ENCODE data around the gene DHX38. TPM values are rescaled to one million over a fixed set of nuclear protein-coding genes. Genes with fewer than 3 reads are reported as not detected.

DHX38 gene
- total RNA-seq, 1 donor from 2014 or later, result 99.4 TPM

DNA sequence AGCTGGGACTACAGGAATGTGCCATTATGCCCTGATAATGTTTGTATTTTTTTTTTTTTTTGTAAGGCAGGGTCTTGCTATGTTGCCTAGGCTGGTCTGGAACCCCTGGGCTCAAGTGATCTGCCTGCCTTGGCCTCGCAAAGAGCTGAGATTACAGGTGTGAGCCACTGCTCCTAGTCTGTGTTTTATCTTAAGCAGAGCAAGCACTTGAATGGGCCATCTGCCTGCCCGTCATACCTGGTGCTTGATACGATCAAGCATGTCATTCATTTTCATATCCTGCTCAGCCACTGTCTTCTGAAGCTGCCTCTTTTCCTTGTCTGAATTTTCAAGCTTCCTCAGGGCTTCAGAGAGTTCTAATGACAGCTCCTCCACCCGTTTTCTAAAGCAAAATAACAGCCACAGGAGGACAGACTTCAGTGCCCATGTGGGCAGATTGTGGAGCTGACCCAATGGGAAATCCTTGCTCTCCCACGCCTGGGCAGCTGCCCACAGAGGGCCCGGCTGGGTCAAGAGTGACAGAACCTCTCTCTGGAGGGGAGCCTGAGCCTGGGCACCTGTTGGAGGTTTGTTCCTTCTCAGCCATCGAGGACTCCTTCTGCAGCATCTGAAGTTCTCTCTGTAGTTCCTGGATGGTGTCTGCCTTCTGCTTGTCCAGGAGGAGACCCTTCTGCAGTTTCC lies 36.5 kb downstream of the DHX38 start:
- no peak for DNase-seq (ENCODE audit: low spot score)
- Mint-ChIP-seq H3K27me3 (ENCODE audit: insufficient read depth) (peaks cover 5% of the 10 kb centered on the region), H3K36me3 (ENCODE audit: low read depth) (no peaks in the 10 kb centered on the region), H3K27ac (no peak overlapping the region), H3K4me3 (no peak overlapping the region), H3K9me3 (no peaks in the 10 kb centered on the region), H3K4me1 (ENCODE audit: low read depth) (no peaks in the 10 kb centered on the region)
- intact Hi-C loops (cut with micrococcal nuclease), result loop anchor here (5.0 kb wide), 1 partner anchor 1067 kb away; no protein-coding TSS in a partner anchor

DNA sequence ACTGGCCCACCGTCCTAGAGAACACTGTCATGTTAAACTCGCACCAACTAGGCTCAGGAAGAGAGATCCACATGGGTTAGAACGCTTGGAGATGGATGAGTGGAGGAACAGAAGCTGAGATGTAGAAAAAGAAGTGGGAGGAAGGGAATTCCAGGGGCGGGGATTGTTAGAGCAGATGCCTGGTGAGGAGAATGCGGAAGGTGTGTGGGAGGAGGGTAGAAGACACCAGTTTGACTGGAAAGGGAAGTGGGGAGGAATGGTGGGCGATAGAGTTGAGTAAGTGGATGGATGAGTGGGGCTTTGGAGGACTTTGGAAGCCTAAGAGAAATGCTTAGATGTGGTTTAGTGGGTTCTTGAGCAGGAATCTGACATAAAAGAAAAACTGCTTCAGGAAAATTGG lies 37.4 kb downstream of the DHX38 start:
- Mint-ChIP-seq H3K36me3 (ENCODE audit: low read depth) (no peaks in the 10 kb centered on the region), H3K9me3 (no peaks in the 10 kb centered on the region), H3K4me1 (ENCODE audit: low read depth) (no peaks in the 10 kb centered on the region), H3K27me3 (ENCODE audit: insufficient read depth) (peaks cover 5% of the 10 kb centered on the region), H3K27ac (no peak overlapping the region), H3K4me3 (no peak overlapping the region)
- intact Hi-C loops (cut with micrococcal nuclease), result no loop called here
- DNase-seq (ENCODE audit: low spot score), result no peak

DNA sequence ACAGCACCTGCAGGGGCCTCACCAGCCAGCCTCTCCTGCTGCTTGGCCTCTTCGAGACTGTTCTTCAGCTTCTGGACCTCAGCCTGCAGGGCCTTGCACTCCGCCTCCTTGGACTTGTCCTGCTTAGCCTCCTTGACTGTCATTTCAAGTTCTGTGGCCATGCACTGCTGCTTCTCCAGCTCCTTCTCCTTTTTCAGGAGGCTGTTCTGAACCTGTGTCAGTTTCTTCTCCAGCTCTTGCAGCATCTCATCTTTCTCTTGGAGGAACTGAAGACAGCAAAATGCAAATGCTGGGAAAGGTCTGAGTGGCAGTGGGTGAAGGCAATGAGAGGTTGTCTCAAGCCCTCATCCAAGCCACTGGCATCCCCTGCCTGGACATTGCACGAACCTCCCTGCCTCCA lies 39.1 kb downstream of the DHX38 start:
- Mint-ChIP-seq H3K36me3 (ENCODE audit: low read depth) (no peaks in the 10 kb centered on the region), H3K27me3 (ENCODE audit: insufficient read depth) (peaks cover 5% of the 10 kb centered on the region), H3K4me3 (no peak overlapping the region), H3K4me1 (ENCODE audit: low read depth) (no peaks in the 10 kb centered on the region), H3K9me3 (no peaks in the 10 kb centered on the region), H3K27ac (no peak overlapping the region)
- intact Hi-C loops (cut with micrococcal nuclease), result no loop called here
- no peak for DNase-seq (ENCODE audit: low spot score)

DNA sequence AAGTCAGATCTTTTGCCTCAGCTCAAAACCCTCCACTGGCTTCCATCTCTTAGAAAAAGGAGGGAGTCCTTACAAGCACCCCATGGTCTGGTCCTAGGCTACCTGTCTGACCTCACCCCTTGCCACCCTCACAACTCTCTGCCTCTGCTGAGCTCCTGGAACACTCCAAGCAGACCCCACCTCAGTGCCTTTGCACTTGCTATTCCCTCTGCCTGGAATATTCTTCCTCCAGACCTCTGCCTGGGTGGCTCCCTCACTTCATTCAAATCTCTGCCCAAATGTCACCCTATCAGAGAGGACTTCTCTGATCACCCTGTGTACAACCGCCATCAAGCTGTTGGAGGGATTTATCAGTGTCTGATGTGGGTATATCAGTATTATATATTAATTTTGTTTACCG lies 40.9 kb downstream of the DHX38 start:
- Mint-ChIP-seq H3K36me3 (ENCODE audit: low read depth) (no peaks in the 10 kb centered on the region), H3K9me3 (no peaks in the 10 kb centered on the region), H3K27me3 (ENCODE audit: insufficient read depth) (peaks cover 5% of the 10 kb centered on the region), H3K27ac (no peak overlapping the region), H3K4me1 (ENCODE audit: low read depth) (no peaks in the 10 kb centered on the region), H3K4me3 (no peak overlapping the region)
- DNase-seq (ENCODE audit: low spot score), result no peak
- intact Hi-C loops (cut with micrococcal nuclease), result no loop called here

DNA sequence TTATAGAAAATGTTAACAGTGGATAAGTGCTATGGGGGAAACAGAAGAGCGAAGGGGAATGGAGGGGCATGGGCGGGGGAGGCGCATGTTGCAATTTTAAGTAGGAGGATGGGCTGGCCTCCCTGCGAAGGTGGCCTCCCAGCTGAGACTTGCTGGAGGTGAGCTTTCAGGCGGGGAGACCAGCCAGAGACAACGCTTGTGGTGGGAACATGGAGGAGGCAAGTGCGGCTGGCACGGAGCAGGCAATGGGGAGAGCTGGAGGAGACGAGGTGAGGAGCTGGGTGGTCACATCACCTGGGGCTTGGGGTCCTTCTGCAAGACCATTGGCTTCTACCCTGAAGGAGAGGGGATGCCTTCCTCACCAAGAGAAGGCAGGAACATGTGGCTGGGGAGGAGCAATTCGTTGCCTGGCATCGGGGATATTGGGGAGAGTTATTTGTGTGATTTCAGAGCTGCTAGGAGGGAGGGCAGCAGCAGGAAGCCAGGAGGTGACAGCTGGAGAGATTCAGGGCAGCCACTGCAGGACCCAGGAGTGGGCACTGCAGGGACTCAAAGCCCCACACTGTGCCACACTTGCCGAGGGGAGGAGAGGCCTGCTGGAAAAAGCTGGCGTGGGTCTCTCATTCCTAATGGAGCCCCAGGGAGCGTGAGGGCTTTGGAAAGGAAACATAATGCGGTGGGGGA lies 43.9 kb downstream of the DHX38 start:
- H3K27ac Mint-ChIP-seq, result no peak overlapping the region
- no peaks in the 10 kb centered on the region for H3K9me3 Mint-ChIP-seq
- peaks cover 1% of the 10 kb centered on the region for H3K27me3 Mint-ChIP-seq (ENCODE audit: insufficient read depth)
- no peaks in the 10 kb centered on the region for H3K4me1 Mint-ChIP-seq (ENCODE audit: low read depth)
- DNase-seq (ENCODE audit: low spot score), result no peak
- H3K4me3 Mint-ChIP-seq, result no peak overlapping the region
- intact Hi-C loops (cut with micrococcal nuclease), result no loop called here
- H3K36me3 Mint-ChIP-seq (ENCODE audit: low read depth), result no peaks in the 10 kb centered on the region

DNA sequence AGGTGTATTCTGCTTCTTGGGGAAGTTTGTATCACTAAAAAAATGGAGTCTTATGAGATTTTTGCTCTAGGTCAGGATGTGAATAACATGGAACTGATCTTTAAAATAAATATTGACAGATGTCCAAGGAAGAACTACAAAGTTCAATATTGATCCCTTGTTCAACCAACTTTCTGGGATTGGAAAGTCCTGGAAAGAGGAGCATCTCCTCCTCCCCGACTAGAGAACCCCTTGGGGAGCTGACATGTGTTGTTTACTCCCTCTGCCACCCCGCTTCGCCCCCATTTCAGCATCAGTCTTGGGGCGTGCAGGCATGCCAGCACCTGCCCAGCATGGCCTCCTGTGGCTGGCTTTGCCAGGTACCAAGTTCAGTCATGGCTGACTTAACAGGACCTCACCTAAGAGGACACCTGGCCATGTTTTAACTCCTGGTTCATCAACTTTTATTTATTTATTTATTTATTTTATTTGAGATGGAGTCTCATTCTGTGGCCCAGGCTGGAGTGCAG lies 44.5 kb downstream of the DHX38 start:
- Mint-ChIP-seq H3K27me3 (ENCODE audit: insufficient read depth) (peaks cover 1% of the 10 kb centered on the region), H3K27ac (no peak overlapping the region), H3K36me3 (ENCODE audit: low read depth) (no peaks in the 10 kb centered on the region), H3K9me3 (no peaks in the 10 kb centered on the region), H3K4me1 (ENCODE audit: low read depth) (no peaks in the 10 kb centered on the region), H3K4me3 (no peak overlapping the region)
- DNase-seq (ENCODE audit: low spot score), result no peak
- intact Hi-C loops (cut with micrococcal nuclease), result no loop called here

DNA sequence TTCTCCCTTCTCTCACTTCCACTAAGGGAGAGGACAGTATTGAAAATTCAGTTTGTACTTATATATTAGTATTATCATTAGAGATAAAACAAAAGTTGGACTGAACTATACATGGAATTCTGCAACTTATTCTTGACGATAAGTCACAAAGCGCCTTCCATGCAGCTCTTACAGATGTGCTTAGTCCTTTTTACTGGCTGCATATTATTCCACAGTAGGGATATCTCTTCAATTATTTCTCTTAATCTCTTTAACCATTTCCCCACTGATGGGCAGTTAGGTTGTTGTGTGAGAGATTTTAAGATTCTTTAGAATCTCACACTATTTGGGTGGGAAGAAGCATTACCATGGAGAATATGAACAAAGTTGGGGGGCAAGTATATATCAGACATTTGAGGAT lies 46.3 kb downstream of the DHX38 start:
- peaks cover 1% of the 10 kb centered on the region for H3K27me3 Mint-ChIP-seq (ENCODE audit: insufficient read depth)
- H3K27ac Mint-ChIP-seq, result no peak overlapping the region
- no peaks in the 10 kb centered on the region for H3K4me1 Mint-ChIP-seq (ENCODE audit: low read depth)
- H3K4me3 Mint-ChIP-seq, result no peak overlapping the region
- H3K36me3 Mint-ChIP-seq (ENCODE audit: low read depth), result no peaks in the 10 kb centered on the region
- no peaks in the 10 kb centered on the region for H3K9me3 Mint-ChIP-seq
- intact Hi-C loops (cut with micrococcal nuclease), result no loop called here
- DNase-seq (ENCODE audit: low spot score), result no peak

DNA sequence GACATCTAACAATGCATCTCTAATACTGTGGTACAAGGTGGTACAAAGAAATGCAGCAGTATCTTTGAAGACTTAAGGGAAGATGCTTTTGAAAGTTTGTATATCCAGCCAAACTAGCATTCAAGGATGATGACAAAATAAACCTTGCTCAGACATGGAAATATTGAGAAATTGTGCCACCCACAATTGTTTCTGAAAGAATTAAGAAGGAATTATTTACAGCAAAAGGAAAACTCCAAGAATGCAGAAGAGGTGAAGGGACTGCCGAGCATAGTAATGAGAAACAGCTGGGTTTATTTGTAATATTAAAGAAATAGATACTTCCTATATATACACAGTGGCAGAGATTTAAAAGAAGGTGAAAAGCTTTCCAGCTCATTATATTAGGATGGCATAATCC lies 48.8 kb downstream of the DHX38 start:
- intact Hi-C loops (cut with micrococcal nuclease), result no loop called here
- H3K27ac Mint-ChIP-seq, result no peak overlapping the region
- no peak for DNase-seq (ENCODE audit: low spot score)
- no peaks in the 10 kb centered on the region for H3K36me3 Mint-ChIP-seq (ENCODE audit: low read depth)
- peaks cover 2% of the 10 kb centered on the region for H3K27me3 Mint-ChIP-seq (ENCODE audit: insufficient read depth)
- no peaks in the 10 kb centered on the region for H3K4me1 Mint-ChIP-seq (ENCODE audit: low read depth)
- H3K9me3 Mint-ChIP-seq, result no peaks in the 10 kb centered on the region
- H3K4me3 Mint-ChIP-seq, result no peak overlapping the region

DNA sequence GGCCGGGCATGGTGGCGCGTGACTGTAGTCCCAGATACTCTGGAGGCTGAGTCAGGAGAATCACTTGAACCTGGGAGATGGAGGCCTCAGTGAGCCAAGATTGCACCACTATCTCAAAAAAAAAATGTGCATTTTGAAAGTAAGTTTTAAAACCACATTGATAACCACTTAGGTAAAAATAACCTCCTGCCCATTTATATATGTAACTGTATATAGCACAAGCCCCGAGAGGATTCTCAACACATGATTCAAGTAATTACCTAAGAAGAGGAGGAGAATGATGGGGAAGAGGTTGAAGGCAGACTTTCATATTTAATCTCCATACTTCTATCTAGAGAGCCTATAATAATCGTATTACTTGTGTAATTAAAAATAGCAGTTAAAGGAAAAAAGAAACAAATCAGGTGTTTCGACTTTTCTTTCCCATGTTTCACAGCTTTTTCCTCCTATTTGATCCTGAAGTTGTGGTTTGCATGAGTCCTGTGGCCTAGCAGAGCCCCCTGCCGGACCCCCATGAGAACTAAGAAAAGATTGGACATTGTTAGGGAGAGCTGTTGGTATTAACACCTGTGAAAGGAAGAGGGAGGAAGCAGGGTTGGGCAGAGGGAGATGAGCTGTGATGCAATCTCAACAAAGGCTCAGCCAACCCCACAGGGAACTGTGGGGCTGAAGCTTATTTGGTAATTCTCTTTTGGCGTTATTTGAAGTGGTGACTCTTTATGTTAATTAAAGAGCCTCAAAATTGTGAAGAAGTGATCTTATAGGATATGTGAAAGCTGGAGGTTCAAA lies 56.2 kb downstream of the DHX38 start:
- H3K4me3 Mint-ChIP-seq, result no peak overlapping the region
- intact Hi-C loops (cut with micrococcal nuclease), result no loop called here
- H3K4me1 Mint-ChIP-seq (ENCODE audit: low read depth), result no peaks in the 10 kb centered on the region
- DNase-seq (ENCODE audit: low spot score), result no peak
- peaks cover 2% of the 10 kb centered on the region for H3K27me3 Mint-ChIP-seq (ENCODE audit: insufficient read depth)
- no peaks in the 10 kb centered on the region for H3K36me3 Mint-ChIP-seq (ENCODE audit: low read depth)
- no peak overlapping the region for H3K27ac Mint-ChIP-seq
- no peaks in the 10 kb centered on the region for H3K9me3 Mint-ChIP-seq

DNA sequence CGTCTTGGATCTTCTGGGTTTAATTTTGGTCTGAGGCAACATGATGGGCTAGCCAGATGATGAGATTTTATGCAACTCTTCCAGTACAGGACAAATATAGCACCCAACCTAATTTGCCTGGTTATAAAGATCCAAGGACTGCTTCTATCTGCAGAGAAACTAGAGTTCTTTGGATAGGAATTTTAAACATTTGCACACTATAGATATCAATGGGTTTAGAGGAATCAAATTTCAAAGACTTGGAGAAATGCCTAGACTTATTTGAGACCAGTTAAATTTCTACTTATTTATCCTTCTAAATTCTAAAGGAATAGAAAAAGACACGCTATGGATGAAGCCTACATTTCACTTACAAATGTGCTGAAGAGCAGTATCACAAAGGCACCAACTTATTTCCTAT lies 65.7 kb downstream of the DHX38 start:
- Mint-ChIP-seq H3K36me3 (ENCODE audit: low read depth) (no peaks in the 10 kb centered on the region), H3K4me1 (ENCODE audit: low read depth) (no peaks in the 10 kb centered on the region), H3K27me3 (ENCODE audit: insufficient read depth) (peaks cover 5% of the 10 kb centered on the region), H3K9me3 (no peaks in the 10 kb centered on the region), H3K27ac (no peak overlapping the region), H3K4me3 (no peak overlapping the region)
- intact Hi-C loops (cut with micrococcal nuclease), result no loop called here
- DNase-seq (ENCODE audit: low spot score), result no peak

DNA sequence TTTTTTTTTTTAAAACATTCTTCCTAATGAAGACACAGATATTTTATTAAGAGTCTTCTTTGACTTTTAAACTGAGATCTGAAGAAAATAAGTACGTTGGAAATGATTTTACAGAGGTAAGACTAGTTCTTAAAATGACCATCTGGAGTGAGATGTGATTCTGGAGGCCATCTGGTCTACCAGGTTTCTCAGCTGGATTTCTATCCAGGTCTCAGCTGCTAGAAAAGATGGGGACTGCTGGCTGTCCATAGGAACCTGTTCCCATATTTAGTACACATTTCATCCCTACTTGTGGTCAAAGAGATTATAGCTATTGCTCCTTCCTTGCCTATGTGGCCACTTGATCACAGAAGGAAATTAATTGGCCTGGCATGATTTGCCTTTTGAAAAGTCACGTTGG lies 66.2 kb downstream of the DHX38 start:
- no peaks in the 10 kb centered on the region for H3K9me3 Mint-ChIP-seq
- H3K4me3 Mint-ChIP-seq, result no peak overlapping the region
- H3K4me1 Mint-ChIP-seq (ENCODE audit: low read depth), result no peaks in the 10 kb centered on the region
- H3K27ac Mint-ChIP-seq, result no peak overlapping the region
- peaks cover 5% of the 10 kb centered on the region for H3K27me3 Mint-ChIP-seq (ENCODE audit: insufficient read depth)
- no peaks in the 10 kb centered on the region for H3K36me3 Mint-ChIP-seq (ENCODE audit: low read depth)
- intact Hi-C loops (cut with micrococcal nuclease), result no loop called here
- DNase-seq (ENCODE audit: low spot score), result no peak

DNA sequence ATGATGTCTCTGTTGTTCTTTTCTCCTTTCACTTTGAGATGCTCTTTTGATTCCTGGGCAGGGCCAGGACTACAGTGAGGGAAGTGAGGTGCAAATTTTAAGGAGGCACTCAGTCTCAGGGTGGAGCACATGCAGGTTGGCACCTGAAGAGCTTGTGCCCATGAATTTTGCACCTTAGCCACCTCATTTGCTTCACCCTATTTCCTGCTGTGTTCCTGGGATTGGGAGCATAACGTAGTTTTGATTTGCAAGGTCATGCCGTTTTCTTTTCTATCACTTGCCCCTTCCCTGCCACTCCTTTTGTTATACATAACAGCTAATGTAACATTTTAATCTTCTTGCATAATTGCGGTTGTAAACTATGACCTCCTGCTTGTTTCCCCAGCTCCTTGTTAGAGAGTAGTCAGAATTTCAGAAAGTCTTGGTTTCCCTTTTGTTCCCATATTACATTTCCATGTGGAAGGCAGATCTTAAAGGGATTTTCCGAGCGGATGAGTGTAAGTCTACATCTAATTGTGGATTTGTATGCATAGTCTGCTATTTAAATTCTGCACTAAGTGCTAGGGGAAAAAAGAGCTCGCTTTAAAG lies 68.6 kb downstream of the DHX38 start:
- Mint-ChIP-seq H3K27me3 (ENCODE audit: insufficient read depth) (peaks cover 3% of the 10 kb centered on the region), H3K27ac (no peak overlapping the region), H3K9me3 (no peaks in the 10 kb centered on the region), H3K36me3 (ENCODE audit: low read depth) (no peaks in the 10 kb centered on the region), H3K4me1 (ENCODE audit: low read depth) (no peaks in the 10 kb centered on the region), H3K4me3 (no peak overlapping the region)
- DNase-seq (ENCODE audit: low spot score), result no peak
- intact Hi-C loops (cut with micrococcal nuclease), result no loop called here

Data from activated T-helper 1 cell treated with anti-CD3 and anti-CD28 coated beads, Interleukin-12 subunit alpha, Interleukin-12 subunit beta, Interleukin-2, Interleukin-4 antibody, amounts not matched to agents 30 ng/mL and 10 ng/mL and 1 ng/mL, durations not matched to agents 14 hours and 24 hours and 36 hours (primary cell).